Esophagus muscularis mucosa (tissue), 4 donors: ENCODE measurements around the gene SRXN1. TPM values are rescaled to one million over a fixed set of nuclear protein-coding genes. Genes with fewer than 3 reads are reported as not detected.

Experiments used
- DNase-seq: peaks from one replicate; pipeline ENCODE4 v3.0.0-alpha.2; 2017; ENCODE audit errors: extremely low spot score
- H3K27ac ChIP-seq, 4 donors: fragments of 200-600 bp; sonication (generic); replicated peaks in 1 of 4; 1 replicate in 3 of 4; 2 replicates in 1 of 4; pipeline ENCODE4 v1.5.1; 2016 to 2019; ENCODE audit warnings: mild to moderate bottlenecking in 1 of 4
- H3K27me3 ChIP-seq, 4 donors: fragments of 200-600 bp; sonication (generic); one replicate each; pipeline versions ENCODE4 v1.5.1 to v1.6.0; 2016 to 2019
- H3K36me3 ChIP-seq, 4 donors: fragments of 200-600 bp; sonication (generic); one replicate each; pipeline ENCODE4 v1.5.1; 2016 to 2019
- H3K4me1 ChIP-seq, 4 donors: fragments of 200-600 bp; sonication (generic); one replicate each; pipeline ENCODE4 v1.5.1; 2016 to 2019
- H3K4me3 ChIP-seq, 4 donors: fragments of 200-600 bp; sonication (generic); 1 replicate in 2 of 4; 2 replicates in 2 of 4; pipeline ENCODE4 v1.5.1; 2016 to 2019; ENCODE audit warnings: mild to moderate bottlenecking in 4 of 4, moderate library complexity in 1 of 4
- H3K9me3 ChIP-seq, 4 donors: fragments of 200-600 bp; sonication (generic); 1 replicate in 3 of 4; 2 replicates in 1 of 4; pipeline ENCODE4 v1.5.1; 2016 to 2019
- CTCF ChIP-seq, 3 experiments: fragments of 200-600 bp in 2 of 3; fragments of 450-650 bp in 1 of 3; sonication (generic) in 2 of 3; IDR thresholded peaks; one replicate each; pipeline ENCODE4 v1.5.1; 2017 to 2019; ENCODE audit warnings: antibody characterized with exemption in 3 of 3, mild to moderate bottlenecking in 2 of 3, moderate library complexity in 1 of 3
- EP300 ChIP-seq: sonication (generic); formaldehyde crosslinking; IDR thresholded peaks from one replicate; pipeline ENCODE4 v1.6.1; 2017; ENCODE audit warnings: antibody characterized with exemption
- POLR2A ChIP-seq: fragments of 450-650 bp; IDR thresholded peaks from one replicate; pipeline ENCODE4 v1.6.1; 2017; ENCODE audit warnings: antibody characterized with exemption, moderate library complexity, mild to moderate bottlenecking, low read depth
- POLR2AphosphoS5 ChIP-seq, 2 donors: sonication (generic); formaldehyde crosslinking; IDR thresholded peaks; one replicate each; pipeline ENCODE4 v1.6.1; 2017; ENCODE audit warnings: antibody characterized with exemption in 2 of 2
- WGBS: methylation state at CpG from one replicate; pipeline ENCODE4 v1.1.5; 2018; 5-methylcytosine and 5-hydroxymethylcytosine counted together
- intact Hi-C: fragments of 100-400 bp; cut with DNase I; formaldehyde crosslinking; loops from one replicate; pipeline ENCODE4 v1.15.1; 2023
- total RNA-seq, 4 donors: library from RNA; depleted of rRNA; stranded (reverse); fragments of >200 nt; gene quantifications; one replicate each; pipeline versions ENCODE4 v1.1.0 to v1.2.1, GENCODE V29; 2016

SRXN1 gene
- total RNA-seq, 4 donors from 2014 or later: 37.0 to 58.2 (median 41.4) TPM

- TF ChIP-seq POLR2AphosphoS5 (IDR thresholded peaks at IDR 0.05): no peak
- TF ChIP-seq EP300: no peak
- WGBS: 27% methylated on average over 27 of the region's 29 CpGs
Observed at GRCh38 chr20:661474-662270, 8.7 kb upstream of the SRXN1 start.

GRCh38 chr20:658731-659291, 5.8 kb upstream of the SRXN1 start:
- Histone ChIP-seq H3K4me1 (peaks cover 7 to 22% (median 19%) of the 10 kb centered on the region in 4 donors), H3K9me3 (no peaks in the 10 kb centered on the region), H3K36me3 (no peaks in the 10 kb centered on the region), H3K27ac (no peak overlapping the region), H3K4me3 (no peak overlapping the region), H3K27me3 (peaks cover 0 to 57% (median 24%) of the 10 kb centered on the region in 4 donors)
- intact Hi-C loops: no loop called here
- 34% methylated on average over 5 of the region's 5 CpGs for WGBS
- DNase-seq: no peak
- TF ChIP-seq POLR2AphosphoS5 (IDR thresholded peaks at IDR 0.05): no peak
- TF ChIP-seq POLR2A: no peak
- TF ChIP-seq CTCF (IDR thresholded peaks at IDR 0.05): no peak
- TF ChIP-seq EP300: no peak

More at GRCh38 chr20:661474-662270, 8.7 kb upstream of the SRXN1 start:
- H3K4me1 ChIP-seq: peaks cover 0 to 14% (median 13%) of the 10 kb centered on the region in 4 donors
- no peak overlapping the region for H3K27ac ChIP-seq
- peaks cover 0 to 84% (median 48%) of the 10 kb centered on the region in 4 donors for H3K27me3 ChIP-seq
- DNase-seq: no peak
- no peak overlapping the region for H3K4me3 ChIP-seq
- intact Hi-C loops: no loop called here
- H3K36me3 ChIP-seq: no peaks in the 10 kb centered on the region
- no peaks in the 10 kb centered on the region for H3K9me3 ChIP-seq

- Histone ChIP-seq H3K4me1 (peaks cover 9 to 21% (median 18%) of the 10 kb centered on the region in 4 donors), H3K27ac (no peak overlapping the region), H3K9me3 (no peaks in the 10 kb centered on the region), H3K36me3 (no peaks in the 10 kb centered on the region), H3K4me3 (no peak overlapping the region), H3K27me3 (peaks cover 0 to 50% (median 19%) of the 10 kb centered on the region in 4 donors)
- TF ChIP-seq EP300: no peak
- TF ChIP-seq CTCF (IDR thresholded peaks at IDR 0.05): no peak
- TF ChIP-seq POLR2AphosphoS5 (IDR thresholded peaks at IDR 0.05): no peak
- no peak for TF ChIP-seq POLR2A
- intact Hi-C loops: no loop called here
- WGBS: 14% methylated on average over 1 of the region's 2 CpGs
- DNase-seq: no peak
Observed at GRCh38 chr20:658202-658601, 5.2 kb upstream of the SRXN1 start.

GRCh38 chr20:655726-656624, 3.0 kb upstream of the SRXN1 start:
- DNase-seq: no peak
- WGBS: 78% methylated on average over 11 of the region's 11 CpGs
- Histone ChIP-seq H3K36me3 (peaks cover 0 to 3% (median 2%) of the 10 kb centered on the region in 4 donors), H3K9me3 (no peaks in the 10 kb centered on the region), H3K4me3 (no peak overlapping the region), H3K4me1 (peaks cover 15 to 31% (median 27%) of the 10 kb centered on the region in 4 donors), H3K27ac (no peak overlapping the region), H3K27me3 (peaks cover 0 to 28% (median 2%) of the 10 kb centered on the region in 4 donors)
- no peak for TF ChIP-seq POLR2AphosphoS5 (IDR thresholded peaks at IDR 0.05)
- no peak for TF ChIP-seq CTCF (IDR thresholded peaks at IDR 0.05)
- TF ChIP-seq POLR2A: no peak
- TF ChIP-seq EP300: no peak
- intact Hi-C loops: no loop called here
